D721Med (cell line): ENCODE measurements around the gene DIP2A.

ENCODE experiments used
- DNase-seq: peaks from one replicate; pipeline ENCODE4 v3.0.0; 2011; ENCODE audit warnings: low spot score; ENCODE audit not compliant: insufficient read length
- FAIRE-seq: peaks from 2 replicates; lab custom pipeline; 2011; peaks lifted over from hg19 to GRCh38; lab: Jason Lieb, UNC
- CTCF ChIP-seq: IDR thresholded peaks from 2 replicates; pipeline ENCODE4 v1.5.1; 2012; ENCODE audit warnings: mild to moderate bottlenecking, control low read depth; ENCODE audit not compliant: insufficient read depth; ENCODE audit errors: missing control alignments

Gene DIP2A

DNA sequence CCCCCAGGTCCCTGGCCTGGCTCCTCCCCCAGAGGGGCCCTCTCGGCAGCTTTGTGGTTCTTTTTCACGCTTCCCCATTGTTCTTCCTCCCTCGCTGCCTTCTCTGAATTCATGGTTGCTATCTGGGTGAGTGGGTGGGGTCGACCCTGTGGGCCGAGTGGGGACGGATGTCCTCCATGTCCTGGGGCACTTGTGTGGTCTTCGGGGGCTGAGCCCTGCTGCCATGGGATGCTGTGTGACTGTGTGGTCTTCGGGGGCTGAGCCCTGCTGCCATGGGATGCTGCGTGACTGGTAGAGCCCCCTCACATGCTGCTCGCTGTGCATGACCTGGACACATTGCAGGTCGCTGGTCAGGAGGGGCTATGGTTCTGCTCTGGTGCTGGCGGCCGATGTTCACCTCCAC, 21.6 kb upstream of the DIP2A start:
- FAIRE-seq = no peak
- no peak for DNase-seq

DNA sequence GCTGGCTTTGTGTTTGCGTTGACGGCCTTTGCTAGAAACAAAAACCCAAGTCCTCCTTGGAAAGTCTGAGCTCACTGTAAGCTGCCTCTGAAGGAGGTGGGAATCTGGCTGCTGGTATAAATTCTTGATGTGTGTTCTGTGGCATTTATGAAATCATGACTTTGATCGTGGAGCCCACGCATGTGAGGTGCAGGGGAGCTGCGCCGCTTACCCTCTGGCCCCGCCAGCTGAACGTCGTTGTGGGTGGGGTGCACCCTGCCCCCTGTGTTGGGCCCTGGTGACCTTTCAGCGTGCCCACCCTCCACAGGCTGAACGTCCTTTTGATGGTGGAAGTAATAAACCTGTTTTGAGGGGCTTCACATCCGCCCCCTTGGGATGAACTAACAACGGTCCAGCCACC, 21.2 kb upstream of the DIP2A start:
- no peak for TF ChIP-seq CTCF
- FAIRE-seq (no peak), DNase-seq (no peak)

More for the DNA sequence above, 21.6 kb upstream of the DIP2A start:
- TF ChIP-seq CTCF = no peak

DNA sequence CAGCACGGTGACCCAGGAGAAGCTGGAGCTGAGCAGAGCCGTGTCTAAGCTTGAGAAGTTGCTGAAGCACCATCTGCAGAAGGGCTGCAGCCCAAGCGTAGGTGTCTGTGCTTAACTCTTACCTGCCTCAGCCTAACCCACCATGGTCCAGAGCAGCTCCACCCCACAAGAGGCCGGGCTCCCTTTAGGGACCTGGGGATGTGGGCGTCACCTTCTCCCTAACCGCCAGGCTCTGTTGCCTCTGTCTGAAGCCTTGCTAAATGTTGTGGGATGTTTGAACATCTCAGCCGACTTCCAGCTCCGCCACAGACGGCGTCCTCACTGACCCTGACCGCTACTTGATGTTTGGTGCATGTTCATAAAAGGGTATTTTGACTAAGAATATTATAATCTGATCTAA, 20.4 kb upstream of the DIP2A start:
- TF ChIP-seq CTCF = no peak
- DNase-seq (no peak), FAIRE-seq (no peak)

- FAIRE-seq = no peak
- TF ChIP-seq CTCF = no peak
- no peak for DNase-seq
These were observed 18.8 kb upstream of the DIP2A start for GRCh38 chr21:46439906-46440305.

DNA sequence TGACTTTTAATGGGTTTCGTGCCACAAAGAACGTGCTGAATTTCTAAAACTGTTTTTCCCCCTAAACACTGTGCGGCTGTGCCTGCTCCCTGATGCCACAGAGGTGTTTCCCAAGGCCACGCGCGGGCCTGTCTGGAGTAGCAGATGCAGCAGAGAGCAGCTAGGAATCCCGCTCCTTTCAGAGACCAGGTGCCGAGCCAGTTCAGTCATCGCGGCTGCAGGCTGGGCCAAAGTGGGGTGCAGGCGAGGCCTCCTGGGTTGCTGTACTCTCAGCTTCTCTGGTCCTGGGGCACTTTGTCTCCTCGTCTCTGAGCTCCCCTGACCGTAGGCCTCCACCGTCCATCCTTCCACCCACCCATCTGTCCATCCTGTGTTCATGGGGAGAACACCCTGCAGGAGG, 17.4 kb upstream of the DIP2A start:
- no peak for TF ChIP-seq CTCF
- DNase-seq (no peak), FAIRE-seq (no peak)

DNA sequence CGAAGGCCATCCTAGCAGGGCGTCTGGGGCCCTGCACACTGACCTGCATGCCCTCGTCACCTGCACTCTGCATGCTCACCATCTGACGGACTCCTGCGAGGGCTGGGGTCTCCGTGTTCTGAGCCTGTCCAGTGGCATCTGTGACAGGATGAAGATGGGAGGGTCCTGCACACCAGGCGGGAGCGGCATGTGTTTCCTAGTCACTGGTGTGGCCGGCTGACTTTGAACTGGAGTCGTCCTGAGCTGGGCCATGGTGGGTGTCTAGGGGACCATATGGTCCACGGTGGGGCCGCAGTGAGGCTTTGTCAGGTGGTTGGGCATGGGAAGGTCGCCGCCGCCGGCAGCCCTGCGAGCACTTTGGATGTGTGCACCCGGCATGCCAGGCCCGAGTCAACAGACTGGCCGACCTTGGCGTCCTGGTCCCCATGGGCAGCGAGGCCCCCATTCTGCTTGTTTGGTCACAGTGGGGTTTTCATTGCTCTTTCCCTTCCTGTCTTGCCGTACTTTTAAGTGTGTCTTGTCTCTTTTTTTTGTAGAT, 16.7 kb upstream of the DIP2A start:
- TF ChIP-seq CTCF = no peak
- FAIRE-seq (no peak), DNase-seq (no peak)

DNA sequence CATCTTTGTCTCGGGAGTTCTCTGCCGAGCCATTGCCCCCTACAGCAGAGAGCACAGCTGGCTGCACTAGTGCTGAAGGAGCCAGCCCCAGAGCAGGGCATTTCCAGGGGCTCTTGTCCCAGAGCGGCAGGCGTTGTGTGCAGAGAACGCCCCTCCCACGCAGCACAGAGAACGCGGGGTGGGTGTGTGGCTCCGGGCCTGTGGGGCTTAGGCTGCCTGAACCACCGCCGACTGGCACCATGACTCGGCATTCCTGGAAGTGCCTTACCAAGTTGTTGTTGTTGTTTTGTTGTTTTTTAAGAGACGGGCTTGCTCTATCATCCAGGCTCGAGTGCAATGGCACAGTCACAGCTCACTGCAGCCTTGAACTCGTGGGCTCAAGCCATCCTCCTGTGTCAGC, 15.8 kb upstream of the DIP2A start:
- DNase-seq (no peak), FAIRE-seq (no peak)
- TF ChIP-seq CTCF = no peak
